RWPE1 (cell line): ENCODE results near the gene CASKIN1.
A peak's percentile ranks its signal among the peaks of the same experiment; 100 is the strongest.

ENCODE experiments used
- CTCF ChIA-PET: fragments of 350-600 bp; sonication (Branson Sonifier 250); formaldehyde crosslinking; extraction: SDS; loops from one replicate; lab custom pipeline; 2021; lab: Yijun Ruan, JAX
- POLR2A ChIA-PET: fragments of 400-600 bp; formaldehyde crosslinking; extraction: SDS; loops from one replicate; lab custom pipeline; 2020; ENCODE audit warnings: antibody characterized with exemption; ENCODE audit not compliant: low non-redundant PET; lab: Yijun Ruan, JAX
- DNase-seq: peaks from one replicate; pipeline ENCODE4 v3.0.0; 2012; ENCODE audit warnings: low spot score
- H3K27ac ChIP-seq: fragments of 450-650 bp; 2 replicates; pipeline ENCODE4 v1.5.1; 2017
- CTCF ChIP-seq: fragments of 450-650 bp; conservative IDR thresholded peaks from 2 replicates; pipeline ENCODE4 v1.5.1; 2017; ENCODE audit warnings: low read depth, mild to moderate bottlenecking

CASKIN1 gene

GRCh38 chr16:2158262-2158638 lies 38.2 kb downstream of the CASKIN1 start:
- TF ChIP-seq CTCF, result no peak
- ChIA-PET POLR2A (no interaction called here), CTCF (interaction anchor here (1.5 kb wide), 1 partner anchor 18 kb away, joined by 5 read pairs; no protein-coding TSS in a partner anchor)
- peak overlapping the region; percentile 100 for H3K27ac ChIP-seq
- no peak for DNase-seq

GRCh38 chr16:2157480-2158261 lies 38.7 kb downstream of the CASKIN1 start:
- ChIA-PET POLR2A (no interaction called here), CTCF (interaction anchor here (1.5 kb wide), 1 partner anchor 17 kb away, joined by 5 read pairs; no protein-coding TSS in a partner anchor)
- H3K27ac ChIP-seq, result peak overlapping the region; percentile 100
- no peak for TF ChIP-seq CTCF
- DNase-seq, result no peak

GRCh38 chr16:2156849-2157224 lies 39.6 kb downstream of the CASKIN1 start:
- ChIA-PET CTCF (interaction anchor here (0.5 kb wide), 1 partner anchor 237 kb away, joined by 3 read pairs; no protein-coding TSS in a partner anchor), POLR2A (no interaction called here)
- peak overlapping the region; percentile 100 for H3K27ac ChIP-seq
- TF ChIP-seq CTCF, result no peak
- no peak for DNase-seq

GRCh38 chr16:2155977-2156848 lies 40.2 kb downstream of the CASKIN1 start:
- POLR2A ChIA-PET, result interaction anchor here (0.5 to 1.5 kb wide), 7 partner anchors 7 to 144 kb away, joined by 3 to 14 read pairs (median 3); partner anchors contain the start of gene ECI1
- TF ChIP-seq CTCF, result no peak
- CTCF ChIA-PET, result interaction anchor here (0.5 kb wide), 2 partner anchors 165 to 237 kb away, joined by 3 read pairs; no protein-coding TSS in a partner anchor
- no peak for DNase-seq
- H3K27ac ChIP-seq, result peak overlapping the region; percentile 100

- peak; percentile 97 for DNase-seq
- peak within 1 kb of the TSS; percentile 100 for H3K27ac ChIP-seq
- TF ChIP-seq CTCF, result no peak
- POLR2A ChIA-PET, result interaction anchor here (0.6 to 1.5 kb wide), 8 partner anchors 8 to 242 kb away, joined by 3 to 14 read pairs (median 3); partner anchors contain the start of gene ECI1
- CTCF ChIA-PET, result interaction anchor here (0.5 to 0.7 kb wide), 2 partner anchors 34 to 164 kb away, joined by 3 to 4 read pairs; no protein-coding TSS in a partner anchor
Measured at GRCh38 chr16:2155091-2155950, 41.1 kb downstream of the CASKIN1 start, which contains the start of gene TRAF7. TRAF7 (plus strand) TSS chr16:2155782; CDS start chr16:2163921, 8,139 bp downstream.
